Duodenal mucosa (tissue), 2 donors: ENCODE results near the gene DET1.
"Not testable (repeated sequence)": the region's sequence is repeated elsewhere in the genome, so short reads cannot be mapped to it uniquely, and the experiment has no call there.

Experiments
- H3K27ac ChIP-seq: one replicate; pipeline ENCODE4 v1.7.0; 2013; ENCODE audit warnings: low read depth, low read length
- H3K27me3 ChIP-seq, 2 donors: one replicate each; pipeline ENCODE4 v1.7.0; 2013; ENCODE audit warnings: low read length in 2 of 2, control low read depth in 1 of 2; ENCODE audit not compliant: insufficient read depth in 2 of 2, control insufficient read depth in 1 of 2
- H3K36me3 ChIP-seq, 2 donors: one replicate each; pipeline ENCODE4 v1.7.0; 2013; ENCODE audit warnings: low read length in 2 of 2, control low read depth in 1 of 2; ENCODE audit not compliant: insufficient read depth in 2 of 2, control insufficient read depth in 1 of 2
- H3K4me1 ChIP-seq, 2 donors: one replicate each; pipeline ENCODE4 v1.7.0; 2013; ENCODE audit warnings: low read length in 2 of 2, control low read depth in 1 of 2; ENCODE audit not compliant: insufficient read depth in 2 of 2, control insufficient read depth in 1 of 2
- H3K4me3 ChIP-seq, 2 donors: one replicate each; pipeline ENCODE4 v1.7.0; 2013; ENCODE audit warnings: low read length in 2 of 2, low read depth in 1 of 2
- H3K9ac ChIP-seq, 2 donors: one replicate each; pipeline ENCODE4 v1.7.0; 2013; ENCODE audit warnings: low read length in 2 of 2, low read depth in 1 of 2
- H3K9me3 ChIP-seq, 2 donors: one replicate each; pipeline ENCODE4 v1.7.0; 2013; ENCODE audit warnings: low read length in 2 of 2, control low read depth in 1 of 2; ENCODE audit not compliant: control insufficient read depth in 1 of 2

The DET1 gene

DNA sequence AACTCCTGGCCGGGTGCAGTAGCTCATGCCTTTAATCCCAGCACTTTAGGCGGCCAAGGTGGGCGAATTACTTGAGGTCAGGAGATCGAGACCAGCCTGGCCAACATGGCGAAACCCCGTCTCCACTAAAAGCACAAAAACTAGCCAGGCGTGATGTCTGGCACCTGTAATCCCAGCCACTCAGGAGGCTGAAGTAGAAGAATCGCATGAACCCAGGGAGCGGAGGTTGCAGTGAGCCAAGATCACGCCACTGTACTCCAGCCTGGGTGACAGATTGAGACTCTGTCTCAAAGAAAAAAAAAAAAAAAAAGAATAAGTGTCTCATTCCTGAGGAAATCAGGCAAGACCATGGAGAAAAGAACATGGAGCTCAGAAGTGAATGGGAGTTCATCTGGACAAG lies 77.8 kb downstream of the DET1 start:
- Histone ChIP-seq H3K4me1 (peaks cover 21 to 26% of the 10 kb centered on the region in 2 donors), H3K4me3 (peak overlapping the region; percentile 90 to 99), H3K36me3 (peaks cover 5 to 28% of the 10 kb centered on the region in 2 donors)
- H3K9me3 ChIP-seq, H3K27me3 ChIP-seq, H3K27ac ChIP-seq, H3K9ac ChIP-seq: not testable (repeated sequence)

DNA sequence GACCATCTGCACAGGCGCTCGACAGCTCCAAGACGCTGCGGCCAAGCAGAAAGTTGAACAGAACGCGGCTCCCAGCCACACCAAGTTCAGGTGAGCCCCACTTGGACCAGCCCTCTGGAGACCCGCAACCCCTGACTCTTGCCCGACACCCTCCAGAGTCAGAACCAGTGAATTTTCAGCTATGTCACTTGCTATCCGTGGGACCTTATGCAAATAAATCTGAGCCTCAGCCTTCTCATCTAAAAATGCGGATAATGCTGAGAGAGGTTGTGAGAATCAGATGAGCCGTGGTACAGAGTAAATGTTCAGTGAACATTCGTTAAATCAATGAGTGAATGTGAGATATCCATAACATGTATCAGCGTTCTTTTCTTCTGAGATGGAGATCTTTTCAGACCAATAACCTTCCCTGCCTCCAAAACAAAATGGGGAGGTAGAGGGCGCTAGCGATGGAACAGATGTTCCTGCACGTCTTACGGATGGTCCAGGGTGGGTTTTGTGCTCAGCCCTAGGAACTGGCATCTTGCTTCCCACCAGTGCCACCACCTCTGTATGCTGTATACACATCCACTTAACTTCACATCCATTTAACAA lies 78.4 kb downstream of the DET1 start:
- Histone ChIP-seq H3K9ac (peak overlapping the region; percentile 64 to 90), H3K4me1 (peaks cover 21 to 26% of the 10 kb centered on the region in 2 donors), H3K36me3 (peaks cover 10 to 30% of the 10 kb centered on the region in 2 donors), H3K4me3 (peak overlapping the region; percentile 90 to 99), H3K27me3 (no peaks in the 10 kb centered on the region), H3K9me3 (no peaks in the 10 kb centered on the region), H3K27ac (no peak overlapping the region)

DNA sequence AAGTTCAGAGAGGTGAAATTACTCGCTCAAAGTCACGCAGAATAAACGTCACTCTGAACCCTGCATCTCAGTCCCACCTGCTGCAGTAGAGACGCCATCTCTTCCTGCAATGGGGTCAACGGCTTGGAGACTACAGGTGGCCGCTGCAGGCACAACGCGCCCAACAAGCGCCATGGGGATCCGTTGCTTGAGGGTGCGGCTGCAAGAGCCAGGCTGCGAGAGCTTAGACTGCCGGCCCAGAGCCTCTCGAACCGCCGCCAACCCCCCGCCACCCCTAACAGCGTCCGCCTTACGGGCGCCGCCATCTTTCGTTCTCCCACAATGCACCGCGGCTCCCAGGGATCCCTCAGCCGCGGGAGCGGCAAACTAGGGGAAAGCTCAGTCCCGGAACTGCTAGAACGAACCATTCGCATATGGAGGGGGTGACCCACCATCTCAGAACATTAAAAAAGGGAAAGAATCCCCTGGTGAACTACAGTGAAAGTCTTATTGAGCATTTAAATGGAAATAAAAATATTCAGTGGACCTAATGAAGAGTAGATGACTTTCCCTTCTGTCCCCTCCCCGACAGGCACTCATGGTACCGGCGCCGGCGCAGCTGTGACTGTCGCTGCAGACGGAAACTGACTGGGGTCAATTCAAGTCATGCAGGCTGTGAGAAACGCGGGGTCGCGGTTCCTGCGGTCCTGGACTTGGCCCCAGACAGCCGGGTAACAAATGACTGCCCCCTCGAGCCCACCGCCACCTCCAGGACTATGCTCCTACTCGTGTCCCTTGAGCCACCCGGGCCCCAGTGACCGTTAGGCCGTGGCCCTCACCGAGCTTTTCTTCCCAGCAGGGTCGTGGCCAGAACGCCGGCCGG lies 79.2 kb downstream of the DET1 start, which contains the start of the genes MRPL46 and MRPS11:
MRPL46 (minus strand) TSS at position 316 of the 862 bp plus-strand sequence; CDS start at position 305, 11 bp downstream.
MRPS11 (plus strand) TSS at position 636 of the 862 bp plus-strand sequence; CDS start at position 646, 10 bp downstream.
- Histone ChIP-seq H3K36me3 (peaks cover 8 to 29% of the 10 kb centered on the region in 2 donors), H3K9me3 (no peaks in the 10 kb centered on the region), H3K4me3 (peak within 1 kb of the TSS; percentile 90 to 99), H3K9ac (peak within 1 kb of the TSS; percentile 64 to 90), H3K27ac (peak within 1 kb of the TSS; percentile 53), H3K27me3 (no peaks in the 10 kb centered on the region), H3K4me1 (peaks cover 21 to 26% of the 10 kb centered on the region in 2 donors)

DNA sequence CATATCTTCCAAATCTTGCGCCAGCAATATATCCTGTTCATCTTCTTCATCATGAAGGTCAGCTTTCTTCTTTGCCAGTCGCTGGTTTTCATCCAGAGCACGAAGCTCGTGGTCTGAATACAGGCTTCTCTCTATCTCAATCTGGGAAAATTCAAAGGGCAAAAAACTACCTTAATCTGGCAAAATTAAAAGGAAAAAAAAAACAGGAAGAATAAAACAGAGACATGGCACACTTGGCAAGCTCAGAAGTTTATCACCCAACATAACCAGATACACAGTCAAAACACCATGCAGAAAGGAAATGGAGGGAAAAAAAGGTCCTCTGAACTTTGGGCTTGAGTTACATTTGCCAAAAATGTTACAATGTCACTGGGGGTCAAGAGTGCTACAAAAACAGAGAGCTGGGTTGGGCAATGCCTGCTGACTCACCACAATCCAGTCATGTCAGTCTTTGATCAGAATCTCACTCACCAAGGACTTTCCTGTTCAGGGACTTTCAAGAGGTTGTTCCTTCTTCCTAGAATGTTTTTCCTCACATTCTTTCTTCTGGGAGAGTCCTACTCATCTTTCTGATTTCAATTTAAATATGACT lies 80.8 kb downstream of the DET1 start:
- Histone ChIP-seq H3K4me1 (peaks cover 21 to 26% of the 10 kb centered on the region in 2 donors), H3K36me3 (peaks cover 13 to 41% of the 10 kb centered on the region in 2 donors), H3K27me3 (no peaks in the 10 kb centered on the region), H3K4me3 (peak overlapping the region in 1 of 2 donors; percentile 90), H3K9me3 (no peaks in the 10 kb centered on the region), H3K9ac (peak overlapping the region in 1 of 2 donors; percentile 64), H3K27ac (no peak overlapping the region)

DNA sequence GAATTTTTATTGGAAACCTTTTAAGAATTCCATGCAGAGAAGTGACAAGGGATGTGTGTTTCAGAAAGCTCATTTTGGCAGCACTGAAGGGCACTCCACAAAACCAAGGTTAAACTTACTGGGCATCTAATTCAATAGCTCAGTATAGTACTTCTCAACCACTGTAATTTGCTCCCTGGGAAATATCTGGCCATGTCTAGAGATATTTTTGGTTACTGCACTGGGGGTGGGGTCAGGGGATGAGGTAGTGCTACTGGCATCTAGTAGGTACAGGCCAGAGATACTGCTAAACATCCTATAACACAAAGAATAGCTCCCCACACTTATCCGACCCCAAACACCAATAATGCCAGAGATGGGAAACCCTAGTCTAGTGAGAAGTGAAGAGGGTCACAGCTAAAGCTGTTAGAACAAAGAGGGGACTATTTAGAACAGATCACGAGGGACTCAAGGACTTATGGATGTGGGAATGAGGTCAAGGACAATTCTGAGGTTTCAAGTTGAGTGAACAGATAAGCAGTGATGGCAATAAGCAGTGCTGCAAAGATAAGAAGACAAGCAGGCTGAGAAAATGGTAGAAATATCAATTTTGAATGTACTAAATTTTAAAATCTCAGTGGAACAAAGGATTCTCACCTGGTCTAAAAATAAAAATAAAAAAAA lies 82.5 kb downstream of the DET1 start:
- Histone ChIP-seq H3K27me3 (no peaks in the 10 kb centered on the region), H3K4me3 (no peak overlapping the region), H3K9me3 (no peaks in the 10 kb centered on the region), H3K36me3 (peaks cover 26 to 56% of the 10 kb centered on the region in 2 donors), H3K4me1 (peaks cover 21 to 25% of the 10 kb centered on the region in 2 donors), H3K27ac (no peak overlapping the region), H3K9ac (no peak overlapping the region)
